ENCODE measurements around the gene ISG20L2.
A peak's percentile ranks its signal among the peaks of the same experiment; 100 is the strongest.
"Not testable (repeated sequence)": the region's sequence is repeated elsewhere in the genome, so short reads cannot be mapped to it uniquely, and the experiment has no call there.

ISG20L2 gene

GRCh38 chr1:156728599-156729462, at the start of gene ISG20L2:
Gene ISG20L2, minus strand, starts transcription at chr1:156728766. Its CDS starts 1,114 bp downstream, at chr1:156727652.
- DNase-seq = peak; percentile 97

GRCh38 chr1:156777573-156777972, 49.0 kb upstream of the ISG20L2 start:
- no peak for DNase-seq

DNA sequence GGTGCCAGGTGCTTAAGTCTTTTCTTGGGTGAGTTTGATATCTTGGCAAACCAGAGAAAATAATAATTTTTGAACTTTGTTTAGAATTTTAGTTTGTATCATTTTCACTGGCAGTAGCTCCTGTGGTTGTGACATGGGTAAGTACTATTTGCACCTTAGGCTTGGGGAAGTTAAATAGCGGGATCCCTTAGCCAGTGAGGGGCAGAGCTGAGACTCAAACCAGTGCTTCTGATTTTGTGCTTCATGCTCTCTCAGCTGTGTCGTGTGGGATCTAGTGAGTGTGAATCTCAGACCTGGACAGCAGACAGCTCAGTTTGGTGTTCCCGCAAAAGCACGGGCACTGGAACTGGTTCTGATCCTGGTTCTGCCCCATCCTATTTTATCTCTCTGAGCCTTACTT, 48.4 kb upstream of the ISG20L2 start:
- DNase-seq = no peak

GRCh38 chr1:156775799-156776198, 47.2 kb upstream of the ISG20L2 start:
- DNase-seq = no peak

DNA sequence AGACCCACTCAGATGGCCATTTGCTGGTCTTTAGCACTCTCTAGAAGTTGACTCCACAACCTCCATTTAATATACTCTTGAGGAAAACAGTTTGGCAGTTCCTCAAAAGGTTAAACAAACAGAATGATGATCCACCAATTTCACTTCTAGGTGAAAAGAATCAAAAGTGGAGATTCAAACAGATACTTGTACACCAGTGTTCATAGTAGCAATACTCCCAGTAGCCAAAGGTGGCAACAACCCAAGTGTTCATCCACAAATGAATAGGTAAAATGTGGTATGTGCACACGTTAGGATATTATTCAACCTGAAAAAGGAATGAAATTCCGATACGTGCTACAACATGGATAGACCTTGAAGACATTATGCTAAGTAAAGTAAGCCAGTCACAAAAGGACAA, 45.0 kb upstream of the ISG20L2 start:
- no peak for DNase-seq

GRCh38 chr1:156772728-156773497, 44.3 kb upstream of the ISG20L2 start:
- no peak for DNase-seq

DNA sequence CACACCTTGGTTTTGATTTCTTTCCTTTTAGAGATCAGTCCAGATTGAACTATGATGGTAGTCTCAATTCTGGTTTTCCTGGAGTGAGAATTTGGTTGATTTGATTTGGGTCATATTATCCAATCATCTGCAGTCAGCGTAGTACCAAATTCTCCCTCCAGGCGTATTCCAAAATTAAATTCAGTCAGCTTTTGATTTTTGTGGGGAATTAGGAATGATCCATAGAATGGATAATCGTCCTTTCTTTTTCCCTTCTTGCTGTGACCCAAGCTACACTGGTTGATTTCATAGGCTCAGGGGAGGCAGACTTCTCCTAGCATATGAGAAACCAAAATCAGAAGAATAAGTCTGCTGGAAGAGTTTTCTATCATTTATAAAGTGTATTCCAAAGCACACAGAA, 43.7 kb upstream of the ISG20L2 start:
- no peak for DNase-seq

DNA sequence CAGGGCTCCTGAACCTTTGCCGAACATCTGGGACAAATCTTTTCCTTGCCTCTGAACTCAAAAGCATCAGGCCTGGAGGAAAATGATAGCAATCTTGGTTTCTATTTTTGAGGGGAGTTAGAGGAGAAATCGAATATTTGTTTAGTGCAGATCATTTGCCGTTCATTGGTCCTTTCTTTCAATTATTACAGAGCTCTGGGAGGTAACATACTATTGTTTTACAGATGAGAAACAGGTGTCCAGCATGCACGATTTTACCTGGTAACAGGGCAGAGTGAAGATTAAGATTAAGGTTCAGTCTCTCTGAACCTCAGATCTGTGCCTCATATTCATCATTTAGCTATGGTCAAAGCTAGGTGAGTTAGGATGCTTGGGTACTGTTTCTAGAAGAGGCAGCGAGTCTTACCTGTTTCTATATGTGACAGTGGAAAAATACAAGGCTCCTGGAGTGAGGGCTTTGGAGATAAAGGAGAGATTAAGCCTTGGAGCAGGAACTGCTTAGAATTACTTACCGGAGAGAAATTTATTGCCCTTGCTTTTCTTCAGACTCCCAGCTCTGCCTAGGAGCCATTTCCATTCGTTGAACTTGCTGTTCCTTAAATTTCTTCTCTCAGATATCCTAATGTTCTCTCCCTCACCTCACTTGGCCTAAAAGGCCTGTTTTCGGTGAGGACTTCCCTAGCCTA, 40.2 kb upstream of the ISG20L2 start:
- DNase-seq = no peak

- no peak for DNase-seq
Measured at GRCh38 chr1:156767879-156768604, 39.5 kb upstream of the ISG20L2 start.

GRCh38 chr1:156767101-156767878, 38.7 kb upstream of the ISG20L2 start, which contains the start of gene PRCC:
Gene PRCC, plus strand, starts transcription at chr1:156767535. Its CDS starts 237 bp downstream, at chr1:156767772.
- peak; percentile 100 for DNase-seq

DNA sequence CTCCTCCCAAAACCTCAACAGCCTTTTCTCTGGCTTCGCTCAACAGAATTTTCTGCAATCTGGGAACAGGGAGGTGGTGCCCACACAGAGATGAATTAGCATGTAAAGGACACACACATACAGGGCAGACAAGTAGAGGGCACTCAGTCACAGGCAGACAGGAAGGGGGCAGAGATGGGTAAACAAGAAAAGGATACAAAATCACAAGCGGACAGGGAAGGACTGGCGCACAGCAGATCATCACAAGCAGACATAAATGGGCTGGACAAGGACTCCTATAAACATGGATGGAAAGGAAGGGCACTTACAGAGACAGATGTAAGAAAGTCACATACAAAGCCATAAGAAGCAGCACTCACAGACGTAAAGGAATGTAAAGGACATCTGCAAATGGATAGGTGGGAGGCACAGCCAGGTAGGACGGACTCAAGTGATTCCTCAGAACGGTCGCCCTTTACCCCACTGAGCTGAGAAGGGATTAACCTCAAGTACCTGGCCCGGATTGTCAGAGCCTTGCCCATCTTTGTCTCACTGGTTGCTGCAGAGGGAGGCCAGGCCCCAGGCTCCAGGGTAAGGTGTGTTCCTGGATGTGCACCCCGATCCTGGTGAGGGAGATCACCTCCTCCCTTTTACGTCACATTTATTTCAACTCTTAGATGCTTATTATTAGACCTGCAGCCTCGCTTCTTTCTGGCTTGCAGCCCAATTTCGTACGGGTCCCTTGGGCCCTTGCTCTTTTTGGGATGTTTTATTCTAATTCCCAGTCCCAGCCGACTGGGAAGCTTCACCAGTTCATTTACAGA, 37.9 kb upstream of the ISG20L2 start:
- DNase-seq = no peak

DNA sequence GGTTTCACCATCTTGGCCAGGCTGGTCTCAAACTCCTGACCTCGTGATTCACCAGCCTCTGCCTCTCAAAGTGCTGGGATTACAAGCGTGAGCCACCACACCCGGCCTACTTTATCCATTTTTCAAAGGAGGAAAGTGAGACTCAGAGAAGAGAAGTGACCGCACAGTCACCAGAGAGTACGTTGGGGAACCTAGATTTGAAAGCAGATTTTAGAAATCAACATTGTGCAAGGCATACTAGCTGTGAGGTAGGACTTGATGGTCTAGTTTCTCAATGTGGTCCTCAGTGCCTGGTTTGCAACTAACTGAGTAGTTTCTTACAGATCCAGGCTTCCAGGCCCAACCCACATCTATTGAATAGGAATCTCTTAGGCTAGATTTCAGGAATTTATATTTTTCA, 37.1 kb upstream of the ISG20L2 start:
- peak; percentile 39 for DNase-seq

DNA sequence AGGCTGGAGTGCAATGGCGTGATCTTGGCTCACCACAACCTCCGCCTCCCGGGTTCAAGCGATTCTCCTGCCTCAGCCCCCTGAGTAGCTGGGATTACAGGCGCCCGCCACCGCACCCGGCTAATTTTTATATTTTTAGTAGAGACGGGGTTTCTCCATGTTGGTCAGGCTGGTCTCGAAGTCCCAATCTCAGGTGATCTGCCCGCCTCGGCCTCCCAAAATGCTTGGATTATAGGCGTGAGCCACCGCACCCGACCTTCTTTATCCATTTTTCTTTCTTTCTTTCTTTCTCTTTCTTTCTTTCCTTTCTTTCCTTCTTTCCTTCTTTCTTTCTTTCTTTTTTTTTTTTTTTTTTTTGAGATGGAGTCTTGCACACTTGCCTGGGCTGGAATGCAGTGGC, 36.6 kb upstream of the ISG20L2 start:
- not testable (repeated sequence) for DNase-seq

DNA sequence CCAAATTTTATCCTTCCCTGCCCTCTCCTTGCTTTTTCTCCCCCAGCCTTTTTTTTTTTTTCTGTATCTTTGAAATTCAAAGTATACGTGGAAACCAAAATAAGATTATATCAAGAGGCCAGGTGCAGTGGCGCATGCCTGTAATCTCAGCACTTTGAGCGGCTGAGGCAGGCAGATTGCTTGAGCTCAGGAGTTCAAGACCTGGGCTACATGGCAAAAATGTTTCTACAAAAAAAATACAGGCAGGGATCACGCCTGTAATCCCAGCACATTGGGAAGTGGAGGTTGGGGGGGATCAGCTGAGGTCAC, 32.2 kb upstream of the ISG20L2 start:
- DNase-seq = no peak

- no peak for DNase-seq
Measured at GRCh38 chr1:156760092-156760795, 31.7 kb upstream of the ISG20L2 start.

- DNase-seq = not testable (repeated sequence)
Measured at GRCh38 chr1:156757572-156758253, 29.1 kb upstream of the ISG20L2 start.

DNA sequence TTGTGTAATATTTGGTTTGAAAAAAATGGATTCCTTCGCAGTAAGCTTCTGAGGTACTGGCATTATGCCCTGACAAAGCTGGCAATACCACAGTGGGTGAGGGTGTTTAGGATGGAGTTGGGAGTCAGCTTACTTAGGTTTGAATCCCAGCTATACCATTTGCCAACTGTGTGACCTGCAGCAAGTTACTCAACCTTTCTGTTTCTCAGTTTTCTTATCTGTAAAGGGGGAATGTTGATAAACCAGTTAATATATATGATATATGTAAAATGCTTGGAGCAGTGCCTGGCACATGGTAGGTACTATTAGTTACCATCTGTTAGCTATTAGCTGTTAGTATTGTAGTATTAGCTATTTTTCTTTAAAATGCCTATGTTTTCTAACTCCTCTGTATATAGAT, 27.8 kb upstream of the ISG20L2 start:
- no peak for DNase-seq

DNA sequence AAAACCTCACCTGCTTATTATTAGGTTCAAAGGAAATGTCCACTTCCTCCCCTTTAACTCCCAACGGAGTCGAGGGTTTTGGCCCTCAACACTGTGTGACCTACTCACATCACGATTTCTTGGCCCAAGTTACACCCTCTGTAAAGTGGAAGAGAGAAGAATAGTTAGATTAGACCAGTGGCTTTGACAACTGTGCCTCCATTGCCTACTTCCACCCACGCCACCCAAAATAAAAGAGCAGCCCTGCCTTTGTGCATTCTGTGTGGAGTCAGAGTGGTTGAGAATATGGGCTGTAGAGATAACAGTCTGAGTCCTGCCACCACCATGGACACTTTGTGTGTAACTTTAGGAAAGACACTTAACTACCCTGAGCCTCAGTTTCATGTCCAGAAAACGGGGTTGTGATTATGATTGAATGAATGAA, 27.0 kb upstream of the ISG20L2 start:
- DNase-seq = no peak

DNA sequence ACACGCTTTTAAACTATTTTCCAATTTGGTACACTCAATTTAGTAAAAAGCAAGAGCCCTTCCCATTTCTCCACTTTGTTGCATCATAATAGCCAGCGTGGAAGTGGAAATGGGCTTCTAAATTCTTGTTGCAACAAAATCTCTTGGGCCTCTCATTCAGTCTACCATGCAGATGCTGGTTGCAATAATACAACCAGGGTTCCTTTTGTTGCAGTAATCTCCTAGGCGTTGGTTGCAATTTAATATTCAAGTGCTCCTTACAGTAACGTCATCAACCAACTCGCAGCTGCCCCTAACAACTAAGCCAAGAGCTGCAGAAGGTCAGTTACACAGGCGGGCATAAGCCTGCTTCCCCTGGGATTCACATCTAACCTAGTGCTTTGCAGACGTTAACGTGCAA, 25.7 kb upstream of the ISG20L2 start:
- no peak for DNase-seq
